DMS153 treated with DMSO at 0.1 percent for 48 hours (cell line): Measurements from ENCODE around the gene UROC1.

Experiments
- DNase-seq: peaks from one replicate; lab custom pipeline; 2025; ENCODE audit not compliant: unreplicated experiment; lab: John Stamatoyannopoulos, UW

The UROC1 gene

GRCh38 chr3:126464997-126465396, 52.6 kb downstream of the UROC1 start:
- DNase-seq, result no peak

- DNase-seq, result no peak
These were observed 53.1 kb downstream of the UROC1 start for GRCh38 chr3:126464494-126464893.

GRCh38 chr3:126464093-126464492, 53.5 kb downstream of the UROC1 start:
- no peak for DNase-seq

GRCh38 chr3:126463521-126463920, 54.1 kb downstream of the UROC1 start:
- DNase-seq, result no peak

GRCh38 chr3:126461450-126462070, 56.0 kb downstream of the UROC1 start:
- DNase-seq, result no peak

- DNase-seq, result no peak
These were observed 57.2 kb downstream of the UROC1 start for GRCh38 chr3:126460381-126460780.

- no peak for DNase-seq
These were observed 57.8 kb downstream of the UROC1 start for GRCh38 chr3:126459763-126460127.

GRCh38 chr3:126459111-126459762, 58.3 kb downstream of the UROC1 start:
- DNase-seq, result no peak

GRCh38 chr3:126456766-126457388, 60.7 kb downstream of the UROC1 start:
- no peak for DNase-seq

- DNase-seq, result no peak
These were observed 61.4 kb downstream of the UROC1 start for GRCh38 chr3:126456211-126456610.

- DNase-seq, result no peak
These were observed 63.0 kb downstream of the UROC1 start for GRCh38 chr3:126454437-126455198.

- no peak for DNase-seq
These were observed 63.5 kb downstream of the UROC1 start for GRCh38 chr3:126454025-126454424.

- no peak for DNase-seq
These were observed 65.4 kb downstream of the UROC1 start for GRCh38 chr3:126452213-126452612.

- no peak for DNase-seq
These were observed 66.1 kb downstream of the UROC1 start for GRCh38 chr3:126451511-126451910.

- no peak for DNase-seq
These were observed 66.8 kb downstream of the UROC1 start for GRCh38 chr3:126450744-126451143.

- DNase-seq, result no peak
These were observed 67.4 kb downstream of the UROC1 start for GRCh38 chr3:126450219-126450618.

GRCh38 chr3:126449621-126450051, 67.9 kb downstream of the UROC1 start:
- DNase-seq, result no peak

GRCh38 chr3:126448893-126449180, 68.7 kb downstream of the UROC1 start:
- DNase-seq, result no peak

GRCh38 chr3:126448136-126448892, 69.3 kb downstream of the UROC1 start:
- DNase-seq, result no peak

- no peak for DNase-seq
These were observed 70.0 kb downstream of the UROC1 start for GRCh38 chr3:126447456-126448106.

GRCh38 chr3:126446791-126447190, 70.8 kb downstream of the UROC1 start:
- DNase-seq, result no peak
